GM18909 (cell line): Measurements from ENCODE around the gene CERK.

Source experiments
- ATAC-seq: cut with Tn5 transposase; IDR thresholded peaks from one replicate; pipeline ENCODE4 v1.9.1; 2021; ENCODE audit warnings: mild to moderate bottlenecking; ENCODE audit not compliant: unreplicated experiment, poor library complexity

The CERK gene

GRCh38 chr22:46666577-46667244, 71.3 kb downstream of the CERK start:
- ATAC-seq: no peak

- no peak for ATAC-seq
These were observed 72.2 kb downstream of the CERK start for GRCh38 chr22:46665751-46666280.

GRCh38 chr22:46665151-46665695, 72.8 kb downstream of the CERK start:
- no peak for ATAC-seq

- ATAC-seq: no peak
These were observed 73.7 kb downstream of the CERK start for GRCh38 chr22:46664301-46664855.

GRCh38 chr22:46663436-46664100, 74.5 kb downstream of the CERK start:
- ATAC-seq: no peak

- ATAC-seq: no peak
These were observed 75.1 kb downstream of the CERK start for GRCh38 chr22:46663001-46663400.

GRCh38 chr22:46662226-46662625, 75.8 kb downstream of the CERK start:
- no peak for ATAC-seq

- no peak for ATAC-seq
These were observed 76.7 kb downstream of the CERK start for GRCh38 chr22:46661221-46661851.

GRCh38 chr22:46660604-46661201, 77.3 kb downstream of the CERK start:
- ATAC-seq: no peak

- ATAC-seq: no peak
These were observed 78.3 kb downstream of the CERK start for GRCh38 chr22:46659791-46660186.

GRCh38 chr22:46659059-46659790, 78.8 kb downstream of the CERK start:
- ATAC-seq: no peak

GRCh38 chr22:46657996-46658947, 79.8 kb downstream of the CERK start:
- no peak for ATAC-seq

GRCh38 chr22:46657655-46657953, 80.4 kb downstream of the CERK start:
- no peak for ATAC-seq

- no peak for ATAC-seq
These were observed 81.0 kb downstream of the CERK start for GRCh38 chr22:46656856-46657654.

- ATAC-seq: no peak
These were observed 82.0 kb downstream of the CERK start for GRCh38 chr22:46655861-46656608.

- no peak for ATAC-seq
These were observed 83.0 kb downstream of the CERK start for GRCh38 chr22:46654927-46655595.

GRCh38 chr22:46654426-46654825, 83.6 kb downstream of the CERK start:
- no peak for ATAC-seq
